Ecto neural progenitor cell (in vitro differentiated cells): Measurements from ENCODE around the gene ATXN2.
"Not testable (repeated sequence)": the region's sequence is repeated elsewhere in the genome, so short reads cannot be mapped to it uniquely, and the experiment has no call there.

Experiments used
- DNase-seq: peaks from one replicate; pipeline ENCODE4 v3.0.0-alpha.2; 2018; ENCODE audit warnings: low spot score

ATXN2 gene

DNA sequence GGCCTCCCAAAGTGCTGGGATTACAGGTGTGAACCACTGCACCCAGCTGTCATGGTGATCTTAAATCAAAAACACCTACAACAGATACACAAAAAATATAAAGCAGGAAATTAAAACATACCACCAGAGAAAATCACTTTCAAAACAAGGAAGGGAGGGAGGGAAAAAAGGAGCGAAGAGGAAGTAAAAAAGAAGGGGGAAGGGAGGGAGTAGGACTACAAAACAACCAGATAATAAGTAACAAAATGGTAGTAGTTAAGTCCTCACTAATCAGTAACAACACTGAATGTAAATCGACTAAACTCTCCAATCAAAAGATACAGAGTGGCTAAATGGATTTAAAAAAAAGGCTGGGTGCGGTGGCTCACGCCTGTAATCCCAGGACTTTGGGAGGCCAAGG, 104.4 kb downstream of the ATXN2 start:
- no peak for DNase-seq

DNA sequence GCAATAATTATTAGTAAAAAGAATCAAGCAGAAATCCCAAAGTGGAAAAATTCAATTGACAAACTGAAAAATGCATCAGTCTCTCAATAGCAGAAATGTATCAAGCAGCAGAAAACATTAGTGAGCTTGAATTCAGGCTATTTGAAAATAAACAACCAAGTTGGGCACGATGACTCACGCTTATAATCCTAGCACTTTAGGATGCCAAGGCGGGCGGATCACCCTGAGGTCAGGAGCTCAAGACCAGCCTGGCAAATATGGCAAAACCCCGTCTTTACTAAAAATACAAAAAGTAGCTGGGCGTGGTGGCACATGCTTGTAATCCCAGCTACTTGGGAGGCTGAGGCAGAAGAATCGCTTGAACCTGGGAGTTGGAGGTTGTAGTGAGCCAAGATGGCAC, 106.1 kb downstream of the ATXN2 start:
- not testable (repeated sequence) for DNase-seq

DNA sequence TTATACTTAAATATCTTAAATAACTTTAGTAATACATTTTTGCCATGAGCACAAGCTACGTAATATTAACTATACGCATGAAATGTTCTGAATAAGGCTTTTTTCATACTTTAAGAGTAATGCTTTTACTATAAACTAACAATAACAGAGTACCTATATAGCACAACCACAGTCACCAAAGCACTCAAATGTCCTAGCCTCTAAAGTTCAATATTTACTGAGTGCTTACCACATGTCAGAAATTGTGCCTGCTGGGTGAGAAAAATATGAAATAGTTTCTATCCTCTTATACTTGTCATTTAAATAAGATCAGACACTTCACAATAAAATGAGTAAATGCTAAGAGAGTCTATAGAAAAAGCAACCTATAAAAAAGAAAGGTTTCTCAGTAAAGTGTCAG, 110.3 kb downstream of the ATXN2 start:
- DNase-seq = no peak

DNA sequence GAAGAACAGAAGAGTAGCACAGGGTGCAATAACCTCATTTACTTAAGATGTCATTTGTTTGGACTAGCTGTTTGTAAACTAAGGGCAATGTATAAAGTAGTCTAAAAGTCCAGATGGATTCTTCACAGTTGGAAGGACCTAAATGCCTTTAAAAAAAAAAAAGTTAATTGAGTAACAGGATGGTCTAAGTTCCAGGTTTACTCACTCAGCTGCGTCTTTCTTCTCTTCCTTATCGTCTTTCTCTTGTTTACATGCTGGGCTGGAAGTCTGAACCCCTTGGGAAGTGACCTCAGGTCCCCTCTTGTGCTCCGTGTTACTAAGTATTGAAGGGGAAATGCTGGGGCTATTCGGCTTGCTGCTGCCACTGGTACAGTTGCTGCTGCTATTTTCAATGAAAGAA, 110.8 kb downstream of the ATXN2 start:
- DNase-seq = no peak

DNA sequence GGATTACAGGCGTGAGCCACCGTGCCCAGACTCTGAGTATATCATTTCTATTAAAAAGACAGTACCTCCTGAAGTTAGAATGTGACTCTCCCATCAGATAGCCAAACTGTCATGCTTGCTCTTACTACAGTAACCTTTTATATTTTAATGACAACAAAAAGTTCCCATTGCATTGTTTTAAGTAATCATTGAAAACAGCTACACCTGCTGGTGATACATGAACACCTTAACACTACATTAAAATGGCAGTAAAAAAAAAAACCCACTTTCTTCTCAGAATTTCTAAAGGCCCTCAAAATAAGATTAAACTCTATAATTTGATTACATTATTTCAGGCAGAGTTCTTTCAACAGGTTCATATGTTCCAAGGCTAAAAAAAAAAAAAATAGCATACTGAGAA, 116.7 kb downstream of the ATXN2 start:
- no peak for DNase-seq

DNA sequence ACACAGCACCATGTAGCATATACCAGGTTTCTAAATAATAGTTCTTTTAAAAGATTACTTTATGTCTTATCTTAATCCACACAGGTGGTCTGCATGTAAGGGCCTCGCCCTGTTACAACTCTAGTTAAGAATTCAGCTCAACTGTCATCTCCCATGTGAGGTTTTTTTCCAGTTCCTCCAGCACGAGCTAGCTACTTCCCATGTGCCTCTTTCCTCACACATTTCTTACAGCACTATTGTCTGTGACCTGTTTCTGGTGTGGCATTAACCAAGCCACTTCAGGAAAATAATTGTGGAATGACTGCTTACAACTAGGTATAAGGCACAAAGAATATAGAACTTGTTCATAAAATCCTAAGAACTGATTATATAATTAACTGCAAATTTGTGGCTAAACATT, 127.9 kb downstream of the ATXN2 start:
- no peak for DNase-seq

DNA sequence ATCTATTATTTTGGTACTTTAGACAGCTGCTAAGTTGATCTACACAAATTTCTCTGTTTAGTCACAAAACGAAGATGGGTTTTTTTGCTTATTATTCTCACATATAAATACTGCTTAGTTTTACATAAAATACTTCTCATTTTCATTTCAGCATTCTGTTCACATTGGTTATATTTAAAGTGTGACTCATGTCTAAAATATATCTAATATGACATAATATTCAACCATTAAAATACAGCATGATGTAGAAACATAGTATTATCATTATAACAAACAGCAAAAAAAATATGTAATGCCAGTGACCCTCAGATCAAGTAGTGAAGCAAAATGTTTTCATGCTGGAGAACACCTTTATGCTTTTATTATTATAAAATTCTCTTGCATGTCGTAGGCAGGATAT, 129.7 kb downstream of the ATXN2 start:
- DNase-seq = no peak

DNA sequence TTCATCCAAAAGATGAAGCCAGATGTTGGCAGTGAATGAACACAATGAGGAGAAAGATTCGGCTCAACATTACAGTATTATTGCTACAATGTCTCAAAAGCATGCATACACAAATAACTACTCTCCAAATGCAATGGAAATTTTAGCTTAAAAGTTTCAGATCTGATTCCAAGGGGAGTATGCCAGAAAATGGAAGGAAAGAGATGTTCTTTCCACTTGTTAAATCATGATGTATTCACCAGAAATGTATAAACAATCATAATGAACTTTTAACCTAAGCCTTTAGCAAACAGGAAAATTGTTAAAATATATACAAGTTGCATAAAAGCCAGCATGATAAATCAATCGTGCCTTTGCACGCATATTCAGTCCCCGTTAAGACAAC, 131.3 kb downstream of the ATXN2 start:
- no peak for DNase-seq

DNA sequence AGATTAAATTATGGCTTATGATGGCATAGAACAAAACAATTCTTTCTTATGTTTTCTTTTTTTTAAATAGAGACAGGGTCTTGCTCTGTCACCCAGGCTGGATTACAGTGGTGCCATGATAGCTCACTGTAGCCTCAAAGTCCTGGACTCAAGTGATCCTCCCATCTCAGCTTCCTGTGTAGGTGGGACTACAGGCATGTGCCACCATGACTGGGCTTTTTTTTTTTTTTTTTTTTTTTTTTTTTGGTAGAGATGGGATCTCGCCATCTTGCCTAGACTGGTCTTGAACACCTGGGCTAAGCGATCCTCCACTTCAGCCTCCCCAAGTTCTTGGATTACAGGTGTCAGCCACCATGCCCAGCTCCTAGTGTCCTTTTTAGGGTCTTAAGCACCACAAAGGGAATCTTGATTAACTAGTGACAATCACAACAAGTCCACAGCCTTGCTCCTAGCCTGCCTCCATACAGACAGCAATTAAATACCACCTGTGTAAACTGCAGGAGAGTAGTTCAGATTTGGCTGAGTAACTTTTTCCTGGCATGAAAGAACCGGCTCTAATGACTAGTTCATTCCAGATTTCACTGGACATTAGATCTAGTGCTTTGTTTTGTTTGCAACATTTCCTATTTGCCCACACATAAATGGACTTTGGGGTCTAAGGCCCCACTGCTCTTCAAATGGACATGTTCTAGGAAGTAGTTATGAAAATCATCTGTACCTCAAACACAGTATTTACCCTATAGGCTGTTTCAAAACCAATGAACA, 131.8 kb downstream of the ATXN2 start:
- DNase-seq = no peak

DNA sequence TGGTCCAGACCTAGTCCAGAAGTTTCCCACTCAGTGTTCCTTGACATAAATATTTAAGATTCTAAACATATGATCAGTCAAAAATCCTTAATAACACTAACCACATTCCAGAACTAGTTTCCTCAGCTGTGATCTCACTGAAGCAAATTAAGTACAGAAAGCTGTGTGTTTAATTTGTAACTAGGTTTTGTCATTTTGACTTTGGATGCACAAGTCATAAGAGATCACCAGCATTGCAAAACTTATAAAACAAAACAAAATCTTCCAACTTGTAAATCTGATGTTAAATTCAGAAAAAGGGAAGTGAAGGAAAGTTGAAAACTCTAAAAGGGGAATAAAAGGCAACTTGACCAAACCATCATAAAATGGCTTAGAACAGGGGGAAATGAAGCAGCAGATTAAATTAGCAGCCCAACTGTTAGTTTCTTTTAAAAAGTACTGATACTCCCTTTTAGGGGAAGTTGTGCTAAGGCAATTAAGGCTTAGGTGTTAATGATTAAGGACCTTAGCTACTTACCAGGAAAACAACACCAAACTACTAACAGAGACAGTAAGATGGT, 136.8 kb downstream of the ATXN2 start:
- DNase-seq = no peak

DNA sequence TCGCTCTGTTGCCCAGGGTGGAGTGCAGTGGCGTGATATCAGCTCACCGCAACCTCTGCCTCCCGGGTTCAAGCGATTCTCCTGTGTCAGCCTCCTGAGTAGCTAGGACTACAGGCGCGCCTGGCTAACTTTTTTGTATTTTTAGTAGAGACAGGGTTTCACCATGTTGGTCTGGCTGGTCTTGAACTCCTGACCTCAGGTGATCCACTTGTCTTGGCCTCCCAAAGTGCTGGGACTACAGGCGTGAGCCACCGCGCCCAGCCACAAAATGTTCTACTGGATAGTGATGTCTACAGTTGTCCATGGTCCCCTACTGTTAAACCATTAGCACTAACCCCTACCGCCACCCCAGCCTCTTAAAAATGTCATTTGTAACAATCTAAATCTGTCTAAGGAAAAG, 139.0 kb downstream of the ATXN2 start:
- DNase-seq = not testable (repeated sequence)

DNA sequence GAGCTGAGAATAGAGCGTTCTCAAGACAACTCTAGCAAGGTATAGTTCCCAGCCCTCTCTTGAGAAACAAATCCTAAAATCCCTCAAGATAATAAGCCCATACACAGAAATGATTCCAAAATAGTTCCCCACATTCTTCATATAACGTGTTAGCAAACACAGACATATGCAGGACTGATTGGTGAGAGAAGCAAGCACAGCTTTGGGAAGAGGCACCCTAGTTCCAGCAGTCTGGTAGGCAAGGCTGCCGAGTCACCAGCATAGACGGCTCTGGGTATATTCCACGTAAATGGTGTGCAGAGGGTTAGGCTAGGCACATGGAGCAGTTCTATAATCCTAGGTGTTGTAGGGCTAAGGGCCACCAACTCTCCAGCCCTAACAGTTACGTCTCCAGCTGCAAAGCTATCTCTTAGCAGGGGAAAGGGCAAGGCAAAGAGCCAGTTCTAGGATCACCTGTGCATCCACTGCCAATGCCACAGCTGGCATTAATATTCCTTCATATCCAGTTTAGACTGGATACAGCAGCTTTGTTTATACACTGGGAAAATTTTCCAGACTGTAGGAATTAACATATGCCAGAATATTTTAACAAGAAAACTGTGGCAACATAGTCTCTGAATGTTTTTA, 140.5 kb downstream of the ATXN2 start:
- no peak for DNase-seq

DNA sequence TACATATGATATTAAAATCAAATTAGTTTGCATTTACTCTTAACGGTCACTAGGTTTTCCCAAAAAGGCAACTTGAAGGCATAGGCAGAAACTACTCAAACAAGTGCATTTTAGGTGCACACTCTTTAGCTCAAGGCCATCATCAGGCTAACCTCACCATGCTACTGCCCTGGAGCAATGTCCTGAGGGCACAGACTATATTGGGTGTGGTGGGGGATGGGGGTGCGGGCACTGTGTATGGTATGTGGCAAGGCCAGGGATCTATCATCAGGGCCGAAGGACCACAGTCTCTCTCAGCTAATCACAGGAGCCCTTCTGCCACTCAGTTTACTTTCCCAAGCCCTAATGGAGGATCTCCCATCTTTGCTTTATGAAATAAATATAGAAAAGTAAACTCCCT, 141.5 kb downstream of the ATXN2 start:
- peak; percentile 31 for DNase-seq

DNA sequence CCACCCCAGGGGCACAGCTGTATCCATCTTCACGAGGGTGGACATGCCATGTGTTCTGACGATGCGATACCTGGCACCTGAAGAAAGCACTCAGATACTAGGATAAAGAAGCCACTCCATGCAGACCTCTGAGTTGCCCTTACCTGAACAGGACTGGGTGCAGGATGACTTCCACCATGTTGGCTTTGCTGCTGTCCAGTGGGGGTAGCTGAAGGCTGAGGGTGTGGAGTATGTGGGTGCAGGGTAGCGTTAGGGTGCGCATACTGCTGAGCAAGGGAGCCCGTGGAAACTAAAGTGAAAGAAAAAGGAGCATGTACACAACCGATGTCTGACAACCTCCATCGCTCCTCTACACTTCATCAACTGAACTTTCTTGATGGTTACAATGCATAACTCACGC, 142.0 kb downstream of the ATXN2 start:
- peak; percentile 23 for DNase-seq

DNA sequence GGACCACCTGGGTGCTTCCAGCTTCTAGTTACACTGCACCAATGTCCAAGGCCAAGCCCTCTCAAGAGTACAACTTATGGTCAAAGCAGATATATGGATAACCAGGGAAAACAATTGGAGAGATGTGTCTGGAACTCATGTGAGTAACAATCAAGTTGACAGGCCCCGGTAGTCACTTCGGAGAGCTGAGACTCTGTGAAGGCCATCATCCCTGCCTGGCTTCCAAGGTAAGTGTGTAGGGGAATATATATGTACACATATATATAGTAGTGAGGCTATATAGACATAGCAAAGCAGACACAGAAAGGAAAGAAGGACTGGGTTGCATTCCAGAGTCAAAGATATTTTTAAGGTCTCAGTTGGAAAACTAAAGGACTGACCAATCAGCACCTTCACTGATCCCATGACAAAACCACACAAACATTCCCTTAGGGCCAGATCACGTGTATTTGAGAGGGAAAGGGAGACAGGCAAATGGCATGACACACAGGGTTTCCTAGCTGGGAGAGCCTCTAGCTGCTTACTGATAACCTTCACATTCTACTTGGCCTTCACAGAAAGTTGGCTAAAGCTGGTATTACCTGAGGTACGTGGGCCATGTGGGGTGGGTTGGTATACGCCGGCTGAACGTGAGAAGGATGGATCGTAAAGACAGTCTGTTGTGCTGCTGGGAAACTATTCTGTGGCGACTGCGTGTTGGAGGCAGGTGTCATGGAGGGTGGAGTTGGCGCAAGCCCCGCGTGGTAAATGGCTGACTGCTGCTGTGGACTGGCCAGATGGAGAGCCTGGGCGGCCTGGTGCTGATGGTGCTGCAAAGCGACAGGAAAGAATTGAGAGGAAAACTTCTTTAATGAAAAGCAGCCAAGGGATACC, 143.4 kb downstream of the ATXN2 start:
- peak; percentile 40 for DNase-seq

DNA sequence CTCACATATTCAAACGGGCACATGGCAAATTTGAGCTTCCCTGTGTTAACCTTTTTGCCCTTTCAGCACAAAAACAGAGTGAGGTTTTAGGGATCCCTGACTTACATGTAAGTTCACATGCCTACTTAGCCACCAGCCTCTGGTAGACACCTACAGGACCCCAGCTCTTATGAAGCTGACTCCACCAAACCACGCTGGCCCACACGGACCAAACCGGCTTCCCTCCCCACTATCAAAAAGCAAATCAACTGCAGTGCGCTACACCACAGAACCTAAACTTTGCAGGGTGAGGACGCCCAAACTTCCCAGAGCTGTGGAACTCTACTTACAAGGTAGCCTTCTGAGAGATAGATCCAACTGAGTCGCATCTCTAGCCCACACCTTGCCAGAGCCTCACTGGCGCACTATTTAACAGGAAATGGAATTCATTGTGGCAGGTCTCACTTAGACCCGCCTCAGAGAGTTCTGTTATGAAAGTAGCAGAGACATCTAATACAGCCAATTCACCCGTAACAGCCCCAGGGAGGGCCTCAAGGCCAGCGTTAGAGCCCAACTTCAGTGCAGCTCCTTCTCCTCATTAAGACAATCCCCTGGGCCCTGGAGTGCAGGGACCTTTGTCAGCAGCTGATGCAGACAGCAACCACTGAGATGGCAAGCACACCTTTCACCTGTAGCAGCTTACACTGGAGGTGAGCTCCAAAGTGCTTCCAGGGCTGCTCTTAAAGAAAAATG, 144.2 kb downstream of the ATXN2 start:
- peak; percentile 37 for DNase-seq

DNA sequence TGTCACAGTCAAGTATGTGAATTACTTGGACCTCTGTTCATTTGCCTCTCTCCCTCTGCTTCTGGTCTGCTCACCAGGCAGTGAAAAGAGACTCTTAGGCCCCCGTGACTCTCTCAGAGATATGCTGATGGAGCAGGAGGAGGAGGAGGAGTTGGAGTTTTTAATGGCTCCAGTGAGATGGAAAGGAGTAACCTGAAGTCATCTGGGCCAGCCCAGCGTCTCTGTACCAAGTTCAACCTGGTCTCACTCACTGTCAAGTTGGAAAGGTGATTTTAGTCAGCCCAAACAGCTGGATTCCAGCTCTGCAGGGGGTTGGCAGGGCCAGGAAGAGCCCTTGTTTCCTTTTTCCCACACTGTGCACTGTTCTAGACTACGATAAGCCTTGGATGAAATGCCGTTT, 144.8 kb downstream of the ATXN2 start:
- peak; percentile 32 for DNase-seq

DNA sequence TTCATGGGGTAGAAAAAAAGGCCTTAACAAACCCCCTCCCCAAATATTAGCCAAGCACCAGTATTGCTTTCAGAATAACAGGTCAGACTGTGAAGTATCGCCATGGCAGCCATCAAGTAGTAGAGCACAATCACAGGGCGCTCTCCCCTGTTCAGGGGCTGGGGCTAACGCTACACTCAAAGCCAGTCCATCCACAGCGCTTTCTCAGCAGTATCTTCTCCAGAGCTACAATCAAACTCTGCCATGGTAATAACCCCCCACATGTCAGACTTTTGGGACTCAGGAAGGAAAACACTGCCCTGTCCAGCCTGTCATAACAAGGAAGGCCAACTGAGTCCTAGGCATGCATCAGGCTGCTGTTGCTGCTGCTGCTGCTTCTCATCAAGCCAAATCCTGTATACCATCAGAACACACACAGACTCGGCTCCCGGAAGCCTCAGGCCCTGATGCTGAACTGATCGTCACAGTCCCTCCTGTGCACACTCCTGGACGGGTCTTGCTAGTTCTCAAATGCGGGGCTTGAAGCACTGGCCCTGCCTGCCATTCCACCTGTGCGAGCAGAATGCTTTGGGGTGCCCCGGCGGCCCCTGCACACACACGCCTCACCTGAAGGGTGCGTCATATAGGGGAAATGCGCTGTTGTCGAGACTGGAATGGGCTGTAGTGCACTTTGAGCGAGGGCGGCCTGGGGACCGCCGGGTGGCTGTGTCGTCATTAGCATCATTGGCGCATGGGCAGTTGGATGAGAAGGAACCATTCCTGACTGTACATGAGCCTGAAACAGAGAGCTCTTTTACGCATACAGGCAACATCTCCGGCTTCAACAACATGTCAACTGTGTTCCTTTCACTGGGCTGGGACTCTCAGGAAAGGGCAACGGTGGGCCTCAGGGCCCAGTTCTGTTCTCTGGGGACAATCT, 145.8 kb downstream of the ATXN2 start:
- DNase-seq = peak; percentile 50

DNA sequence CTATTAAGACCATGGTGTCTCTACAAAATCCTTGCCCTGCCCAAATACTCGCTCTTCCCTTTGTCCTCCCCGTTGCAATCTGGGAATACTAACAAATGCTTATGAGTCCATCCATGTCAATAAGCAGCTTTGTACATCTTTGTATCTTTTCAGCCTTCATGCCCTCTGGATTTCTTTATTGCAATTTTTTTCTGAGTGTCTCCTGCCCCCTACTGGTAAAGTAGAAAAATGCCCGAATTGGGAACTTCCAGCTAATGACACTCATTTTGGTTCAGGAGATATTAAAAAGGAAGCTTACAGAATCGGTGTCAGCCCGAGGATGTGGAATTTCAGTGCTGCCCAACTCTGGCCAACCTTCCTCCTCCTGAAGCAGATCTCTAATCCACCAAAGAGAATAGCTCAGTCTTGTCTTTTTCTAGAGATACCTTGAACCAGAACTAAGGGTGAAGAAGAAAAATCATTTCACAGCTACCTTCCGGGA, 147.4 kb downstream of the ATXN2 start:
- peak; percentile 39 for DNase-seq

DNA sequence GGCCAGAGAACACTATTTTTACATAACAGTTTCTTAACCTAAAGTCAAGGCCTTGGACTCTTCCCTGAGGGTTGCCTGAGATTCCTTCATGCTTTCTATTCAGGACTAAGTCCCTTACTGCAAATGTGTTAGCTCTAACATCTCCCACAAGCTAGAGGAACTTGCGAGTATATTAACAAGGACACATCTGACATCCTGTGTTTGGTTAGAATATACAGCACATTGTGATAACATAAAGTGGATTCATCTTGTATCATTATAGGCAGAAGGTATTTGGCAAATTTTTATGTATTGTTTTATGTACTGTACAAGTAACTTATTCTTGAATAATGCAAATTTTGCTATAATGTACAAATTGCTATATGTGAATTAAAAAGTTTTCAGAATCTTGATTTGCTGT, 147.9 kb downstream of the ATXN2 start:
- no peak for DNase-seq

DNA sequence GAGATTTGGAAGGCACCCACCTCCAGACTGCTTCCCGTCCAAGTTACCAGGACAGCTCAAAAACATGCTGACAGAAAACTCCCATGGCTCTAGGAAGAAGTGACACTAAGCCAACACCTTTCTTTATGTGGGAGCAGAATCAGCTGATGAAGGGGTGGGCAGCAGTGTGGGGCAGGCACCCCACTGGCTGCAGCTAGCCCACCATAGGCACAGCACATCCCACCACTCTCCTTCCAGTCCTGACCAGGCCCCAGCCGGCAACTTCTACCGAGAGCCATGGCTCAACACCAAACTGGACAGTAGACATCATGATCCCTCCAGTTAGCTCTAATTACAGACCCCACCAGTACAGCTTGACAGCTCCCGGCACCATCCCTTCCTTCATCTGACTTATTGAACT, 148.4 kb downstream of the ATXN2 start:
- peak; percentile 26 for DNase-seq
